K562 (cell line): Measurements from ENCODE around the gene OFD1. TPM values are rescaled to one million over a fixed set of nuclear protein-coding genes. Genes with fewer than 3 reads are reported as not detected.

Experiments used
- ATAC-seq: fragments of 200-7000 bp; cut with Tn5 transposase; 3 replicates; pipeline ENCODE4 v1.9.1; 2020; ENCODE audit warnings: moderate library complexity
- BruUV-seq: library from RNA; stranded (reverse); fragments of 400-500 nt; replicated peaks from 2 replicates; lab custom pipeline; 2021; lab: Mats Ljungman, UMichigan
- CTCF ChIA-PET: fragments of 300-600 bp; formaldehyde crosslinking; extraction: SDS; loops from one replicate; lab custom pipeline; 2021; ENCODE audit warnings: low intra/inter-chr PET ratio; lab: Yijun Ruan, JAX
- POLR2A ChIA-PET: fragments of 300-600, 350-650 bp; sonication (Branson Sonifier 250); formaldehyde crosslinking; extraction: SDS; loops from one replicate; lab custom pipeline; 2021; ENCODE audit warnings: antibody characterized with exemption, inconsistent platforms; lab: Yijun Ruan, JAX
- DNase-seq, 4 experiments: peaks; one replicate each; pipeline versions ENCODE4 v3.0.0 to v3.0.0-alpha.2; 2011 to 2018; ENCODE audit warnings: low spot score in 3 of 4, mixed read lengths in 3 of 4; ENCODE audit errors: extremely low read depth in 1 of 4
- FAIRE-seq: peaks from 2 replicates; lab custom pipeline; 2011; peaks lifted over from hg19 to GRCh38; lab: Jason Lieb, UNC
- H2AFZ ChIP-seq: 2 replicates; pipeline ENCODE4 v1.6.0; 2011; ENCODE audit warnings: low read depth, low read length, control low read depth, inconsistent platforms
- H3K27ac ChIP-seq: fragments of 200-600 bp; 3 replicates; pipeline ENCODE4 v1.8.0; 2011; ENCODE audit warnings: low read depth, mild to moderate bottlenecking, control low read depth, inconsistent platforms, low read length, moderate library complexity, mixed read lengths; ENCODE audit errors: extremely low read depth
- H3K27me3 ChIP-seq, 2 experiments: fragments of 300-600 bp in 1 of 2; 2 replicates in 1 of 2; 3 replicates in 1 of 2; pipeline versions ENCODE4 v1.6.0 to v1.8.0; 2011; ENCODE audit warnings: inconsistent platforms in 2 of 2, low read length in 2 of 2, mild to moderate bottlenecking in 1 of 2, mixed read lengths in 1 of 2, moderate library complexity in 1 of 2; ENCODE audit not compliant: control insufficient read depth in 2 of 2, insufficient read depth in 2 of 2
- H3K36me3 ChIP-seq: fragments of 300-600 bp; 3 replicates; pipeline ENCODE4 v1.8.0; 2011; ENCODE audit warnings: mild to moderate bottlenecking, low read length, inconsistent platforms; ENCODE audit not compliant: control insufficient read depth, insufficient read depth
- H3K4me1 ChIP-seq, 2 experiments: fragments of 200-600 bp in 1 of 2; replicated peaks in 1 of 2; 2 replicates in 1 of 2; 3 replicates in 1 of 2; pipeline versions ENCODE4 v1.5.1 to v1.8.0; 2011; ENCODE audit warnings: inconsistent platforms in 2 of 2, low read length in 2 of 2, mild to moderate bottlenecking in 1 of 2, mixed read lengths in 1 of 2, moderate library complexity in 1 of 2; ENCODE audit not compliant: control insufficient read depth in 2 of 2, insufficient read depth in 2 of 2
- H3K4me2 ChIP-seq: 2 replicates; pipeline ENCODE4 v1.6.1; 2011; ENCODE audit warnings: low read length, control low read depth, inconsistent platforms, mixed read lengths; ENCODE audit not compliant: insufficient read depth
- H3K4me3 ChIP-seq: fragments of 200-600 bp; sonication (generic), shearing (Covaris generic); 2 replicates; pipeline ENCODE4 v1.5.1; 2016; ENCODE audit warnings: control low read depth, inconsistent platforms
- H3K79me2 ChIP-seq: fragments of 200-600 bp; 3 replicates; pipeline ENCODE4 v1.8.0; 2011; ENCODE audit warnings: low read length, inconsistent platforms; ENCODE audit not compliant: control insufficient read depth, insufficient read depth
- H3K9ac ChIP-seq, 2 experiments: 2 replicates each; pipeline versions ENCODE4 v1.6.0 to v1.6.1; 2011; ENCODE audit warnings: low read depth in 2 of 2, low read length in 2 of 2, control low read depth in 1 of 2, inconsistent platforms in 1 of 2, mild to moderate bottlenecking in 1 of 2, mixed read lengths in 1 of 2; ENCODE audit not compliant: insufficient read depth in 1 of 2
- H3K9me1 ChIP-seq: one replicate; pipeline ENCODE4 v1.6.0; 2011; ENCODE audit warnings: inconsistent platforms, mild to moderate bottlenecking, low read length, moderate library complexity; ENCODE audit not compliant: control insufficient read depth, insufficient read depth
- H3K9me3 ChIP-seq: replicated peaks from 2 replicates; pipeline ENCODE4 v1.5.1; 2011; ENCODE audit warnings: low read depth, low read length, inconsistent platforms; ENCODE audit not compliant: control insufficient read depth, insufficient read depth
- H4K20me1 ChIP-seq: replicated peaks from 2 replicates; pipeline ENCODE4 v1.6.1; 2011; ENCODE audit warnings: low read length, inconsistent platforms, mixed read lengths; ENCODE audit not compliant: control insufficient read depth, insufficient read depth
- GATA2 ChIP-seq: sonication (generic); formaldehyde crosslinking; IDR thresholded peaks from 2 replicates; pipeline ENCODE4 v1.4.0; 2020; ENCODE audit warnings: mild to moderate bottlenecking, missing genetic modification reagents
- KDM5B ChIP-seq: fragments of 200-600 bp; sonication (generic); IDR thresholded peaks from 2 replicates; pipeline ENCODE4 v1.6.1; 2012; ENCODE audit warnings: low read depth, mild to moderate bottlenecking, moderate library complexity, low read length, control low read depth, inconsistent platforms; ENCODE audit not compliant: insufficient replicate concordance
- KLF16 ChIP-seq: IDR thresholded peaks from 2 replicates; pipeline ENCODE4 v1.6.1; 2016; ENCODE audit warnings: antibody characterized with exemption
- MEF2A ChIP-seq: IDR thresholded peaks from 2 replicates; pipeline ENCODE4 v1.6.1; 2011; ENCODE audit warnings: low read depth, mild to moderate bottlenecking, low read length, moderate library complexity; ENCODE audit not compliant: control insufficient read depth
- STAT5A ChIP-seq: IDR thresholded peaks from 2 replicates; pipeline ENCODE4 v1.6.1; 2012; ENCODE audit warnings: low read length, inconsistent platforms, borderline replicate concordance
- TBP ChIP-seq: optimal IDR thresholded peaks from 2 replicates; pipeline ENCODE3; 2011; ENCODE audit warnings: low read depth, low read length, improper control_type of control experiment
- WGBS: fragments of 100-300 bp; shearing (Covaris generic); methylation state at CpG from one replicate; pipeline ENCODE4 v1.1.6; 2016; ENCODE audit warnings: low coverage, mixed read lengths; ENCODE audit not compliant: insufficient coverage; ENCODE audit errors: missing lambda C conversion rate; 5-methylcytosine and 5-hydroxymethylcytosine counted together
- in situ Hi-C: fragments of 300-500 bp; cut with MboI; formaldehyde crosslinking; loops from 4 replicates; pipeline ENCODE4 v1.15.0; 2018; ENCODE audit warnings: inconsistent platforms, mixed read lengths
- intact Hi-C: fragments of 100-400 bp; cut with micrococcal nuclease; formaldehyde crosslinking; loops from 2 replicates; pipeline ENCODE4 v1.14.2; 2022
- polyA plus RNA-seq, 8 experiments: library from polyadenylated mRNA; depleted of rRNA in 4 of 8; stranded (reverse) in 5 of 8; unstranded in 3 of 8; fragments of >200 nt; fragmentation: Nextera tagmentation in 2 of 8; fragmentation: Illumina TruSeq in 1 of 8; extraction: Ambion mirVana in 2 of 8; extraction: Trizol in 1 of 8; gene quantifications; 2 replicates each; pipeline versions ENCODE4 v1.2.1 to v1.2.3, GENCODE V29; 2011 to 2014; ENCODE audit warnings: inconsistent platforms in 1 of 8, missing spikeins in 1 of 8
- total RNA-seq, 7 experiments: library from RNA; depleted of rRNA in 6 of 7; stranded (reverse); fragments of >200 nt in 6 of 7; fragmentation: Illumina TruSeq in 2 of 7; extraction: Trizol in 2 of 7; gene quantifications; 2 replicates each; pipeline versions ENCODE4 v1.2.1 to v1.2.3, GENCODE V29; 2011 to 2021; ENCODE audit warnings: low replicate concordance in 1 of 7
- TF ChIP-seq, protein P1 (sequence below), 2 experiments: fragments of 450-650 bp; formaldehyde crosslinking in 1 of 2; IDR thresholded peaks; 2 replicates each; pipeline versions ENCODE4 v1.4.0 to v1.6.1; 2014 to 2020; ENCODE audit warnings: mild to moderate bottlenecking in 2 of 2, borderline replicate concordance in 1 of 2, low read depth in 1 of 2
- TF ChIP-seq, protein P2 (sequence below): fragments of 450-650 bp; IDR thresholded peaks from 2 replicates; pipeline ENCODE4 v1.6.1; 2018; ENCODE audit not compliant: partially characterized antibody

The OFD1 gene
- total and polyA plus RNA-seq, 9 of the 15 experiments (the other 6 are each of a cell fraction or from before 2014, with no cell fraction given): 22.0 to 49.1 (median 30.2) TPM

DNA sequence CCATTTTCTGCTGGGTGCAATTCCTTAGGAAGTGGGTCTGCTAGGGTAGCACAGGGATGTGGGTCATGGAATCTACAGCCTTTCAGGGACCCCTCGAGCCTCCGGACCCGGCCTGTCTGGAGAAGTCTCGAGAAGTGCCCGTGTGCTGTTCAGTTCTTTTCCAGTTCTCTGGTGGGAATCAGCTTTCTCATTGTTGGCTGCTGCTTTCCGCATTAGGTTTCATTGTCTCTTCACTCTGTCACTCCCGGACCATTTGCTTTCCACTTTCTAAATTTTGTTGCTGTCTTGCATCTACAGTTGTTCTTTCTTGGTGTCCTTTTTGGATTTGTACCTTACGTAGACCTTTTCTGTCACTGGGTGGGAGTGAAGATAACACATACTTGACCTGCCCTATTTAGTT, 39.6 kb upstream of the OFD1 start (continued):
- TF ChIP-seq GATA2 (CRISPR knock-in tag) (no peak), TBP (no peak)

DNA sequence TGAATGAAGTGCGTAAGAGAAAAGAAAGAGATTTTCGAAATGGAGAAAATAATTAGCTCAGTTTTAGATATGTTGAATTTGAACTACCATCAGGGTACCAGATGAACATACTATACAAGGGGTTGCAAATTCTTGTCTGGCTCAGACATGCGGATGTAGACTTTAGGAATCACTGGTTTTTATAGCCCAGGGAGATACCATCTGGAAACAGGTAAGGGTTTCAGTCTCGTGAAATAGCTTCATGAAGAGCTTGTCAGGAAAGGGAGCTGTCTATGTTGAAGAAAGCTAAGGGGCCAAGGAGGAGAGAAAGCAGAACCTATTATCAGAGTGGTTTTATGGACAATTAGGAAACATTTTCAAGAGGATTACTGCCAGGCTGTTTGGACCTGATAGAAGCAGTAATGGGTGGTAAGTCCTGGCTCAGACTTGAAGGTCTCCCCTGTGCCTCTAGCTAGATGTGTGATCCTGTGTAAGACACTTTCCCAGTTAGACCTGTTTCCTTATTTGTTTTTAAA, 38.9 kb upstream of the OFD1 start:
- WGBS: 54% methylated on average over 4 of the region's 4 CpGs
- Histone ChIP-seq H3K4me3 (no peak overlapping the region), H2AFZ (no peak overlapping the region)
- ATAC-seq: no peak
- TF ChIP-seq KLF16 (0 out of 2 replicates have a peak, but pooled peaks have one; percentile 18), KDM5B (no peak), STAT5A (no peak), MEF2A (no peak)
- TF ChIP-seq, protein P1, sequence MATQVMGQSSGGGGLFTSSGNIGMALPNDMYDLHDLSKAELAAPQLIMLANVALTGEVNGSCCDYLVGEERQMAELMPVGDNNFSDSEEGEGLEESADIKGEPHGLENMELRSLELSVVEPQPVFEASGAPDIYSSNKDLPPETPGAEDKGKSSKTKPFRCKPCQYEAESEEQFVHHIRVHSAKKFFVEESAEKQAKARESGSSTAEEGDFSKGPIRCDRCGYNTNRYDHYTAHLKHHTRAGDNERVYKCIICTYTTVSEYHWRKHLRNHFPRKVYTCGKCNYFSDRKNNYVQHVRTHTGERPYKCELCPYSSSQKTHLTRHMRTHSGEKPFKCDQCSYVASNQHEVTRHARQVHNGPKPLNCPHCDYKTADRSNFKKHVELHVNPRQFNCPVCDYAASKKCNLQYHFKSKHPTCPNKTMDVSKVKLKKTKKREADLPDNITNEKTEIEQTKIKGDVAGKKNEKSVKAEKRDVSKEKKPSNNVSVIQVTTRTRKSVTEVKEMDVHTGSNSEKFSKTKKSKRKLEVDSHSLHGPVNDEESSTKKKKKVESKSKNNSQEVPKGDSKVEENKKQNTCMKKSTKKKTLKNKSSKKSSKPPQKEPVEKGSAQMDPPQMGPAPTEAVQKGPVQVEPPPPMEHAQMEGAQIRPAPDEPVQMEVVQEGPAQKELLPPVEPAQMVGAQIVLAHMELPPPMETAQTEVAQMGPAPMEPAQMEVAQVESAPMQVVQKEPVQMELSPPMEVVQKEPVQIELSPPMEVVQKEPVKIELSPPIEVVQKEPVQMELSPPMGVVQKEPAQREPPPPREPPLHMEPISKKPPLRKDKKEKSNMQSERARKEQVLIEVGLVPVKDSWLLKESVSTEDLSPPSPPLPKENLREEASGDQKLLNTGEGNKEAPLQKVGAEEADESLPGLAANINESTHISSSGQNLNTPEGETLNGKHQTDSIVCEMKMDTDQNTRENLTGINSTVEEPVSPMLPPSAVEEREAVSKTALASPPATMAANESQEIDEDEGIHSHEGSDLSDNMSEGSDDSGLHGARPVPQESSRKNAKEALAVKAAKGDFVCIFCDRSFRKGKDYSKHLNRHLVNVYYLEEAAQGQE (IDR thresholded peaks at IDR 0.05; ENCODE audit: borderline replicate concordance): peak; percentile 27; the same call in 1 of the 2 replicates
- TF ChIP-seq, protein P1 (CRISPR knock-in tag; IDR thresholded peaks at IDR 0.05; ENCODE audit: low read depth): no peak
- TF ChIP-seq, protein P2, sequence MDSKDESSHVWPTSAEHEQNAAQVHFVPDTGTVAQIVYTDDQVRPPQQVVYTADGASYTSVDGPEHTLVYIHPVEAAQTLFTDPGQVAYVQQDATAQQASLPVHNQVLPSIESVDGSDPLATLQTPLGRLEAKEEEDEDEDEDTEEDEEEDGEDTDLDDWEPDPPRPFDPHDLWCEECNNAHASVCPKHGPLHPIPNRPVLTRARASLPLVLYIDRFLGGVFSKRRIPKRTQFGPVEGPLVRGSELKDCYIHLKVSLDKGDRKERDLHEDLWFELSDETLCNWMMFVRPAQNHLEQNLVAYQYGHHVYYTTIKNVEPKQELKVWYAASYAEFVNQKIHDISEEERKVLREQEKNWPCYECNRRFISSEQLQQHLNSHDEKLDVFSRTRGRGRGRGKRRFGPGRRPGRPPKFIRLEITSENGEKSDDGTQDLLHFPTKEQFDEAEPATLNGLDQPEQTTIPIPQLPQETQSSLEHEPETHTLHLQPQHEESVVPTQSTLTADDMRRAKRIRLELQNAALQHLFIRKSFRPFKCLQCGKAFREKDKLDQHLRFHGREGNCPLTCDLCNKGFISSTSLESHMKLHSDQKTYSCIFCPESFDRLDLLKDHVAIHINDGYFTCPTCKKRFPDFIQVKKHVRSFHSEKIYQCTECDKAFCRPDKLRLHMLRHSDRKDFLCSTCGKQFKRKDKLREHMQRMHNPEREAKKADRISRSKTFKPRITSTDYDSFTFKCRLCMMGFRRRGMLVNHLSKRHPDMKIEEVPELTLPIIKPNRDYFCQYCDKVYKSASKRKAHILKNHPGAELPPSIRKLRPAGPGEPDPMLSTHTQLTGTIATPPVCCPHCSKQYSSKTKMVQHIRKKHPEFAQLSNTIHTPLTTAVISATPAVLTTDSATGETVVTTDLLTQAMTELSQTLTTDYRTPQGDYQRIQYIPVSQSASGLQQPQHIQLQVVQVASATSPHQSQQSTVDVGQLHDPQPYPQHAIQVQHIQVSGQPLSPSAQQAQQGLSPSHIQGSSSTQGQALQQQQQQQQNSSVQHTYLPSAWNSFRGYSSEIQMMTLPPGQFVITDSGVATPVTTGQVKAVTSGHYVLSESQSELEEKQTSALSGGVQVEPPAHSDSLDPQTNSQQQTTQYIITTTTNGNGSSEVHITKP: peak; percentile 46
- TF ChIP-seq, all 486 proteins: peak for 3
- Histone ChIP-seq H4K20me1 (peaks cover 27% of the 10 kb centered on the region; the same call in 1 of the 2 replicates), H3K4me2 (no peak overlapping the region), H3K9me3 (no peaks in the 10 kb centered on the region), H3K79me2 (peaks cover 94% of the 10 kb centered on the region), H3K9ac (no peak overlapping the region), H3K36me3 (peaks cover 18% of the 10 kb centered on the region; the same call in 1 of the 3 replicates), H3K27ac (no peak overlapping the region), H3K27me3 (no peaks in the 10 kb centered on the region), H3K9me1 (no peaks in the 10 kb centered on the region), H3K4me1 (peaks cover 10 to 57% of the 10 kb centered on the region in 2 experiments)
- DNase-seq (no peak), FAIRE-seq (no peak)
- intact Hi-C loops (loop anchor here (5.0 kb wide), 1 partner anchor 37 kb away; the partner anchor contains the start of genes OFD1 and TRAPPC2), in situ Hi-C loops (no loop called here)
- ChIA-PET POLR2A (interaction anchor here (0.6 kb wide), 1 partner anchor 31 kb away, joined by 3 read pairs; no protein-coding TSS in a partner anchor), CTCF (no interaction called here)
- no TSS peak for BruUV-seq
